ENCODE results near the gene LIPK. TPM values are rescaled to one million over a fixed set of nuclear protein-coding genes. Genes with fewer than 3 reads are reported as not detected.
A peak's percentile ranks its signal among the peaks of the same experiment; 100 is the strongest.
"Not testable (repeated sequence)": the region's sequence is repeated elsewhere in the genome, so short reads cannot be mapped to it uniquely, and the experiment has no call there.

LIPK gene, protein sequence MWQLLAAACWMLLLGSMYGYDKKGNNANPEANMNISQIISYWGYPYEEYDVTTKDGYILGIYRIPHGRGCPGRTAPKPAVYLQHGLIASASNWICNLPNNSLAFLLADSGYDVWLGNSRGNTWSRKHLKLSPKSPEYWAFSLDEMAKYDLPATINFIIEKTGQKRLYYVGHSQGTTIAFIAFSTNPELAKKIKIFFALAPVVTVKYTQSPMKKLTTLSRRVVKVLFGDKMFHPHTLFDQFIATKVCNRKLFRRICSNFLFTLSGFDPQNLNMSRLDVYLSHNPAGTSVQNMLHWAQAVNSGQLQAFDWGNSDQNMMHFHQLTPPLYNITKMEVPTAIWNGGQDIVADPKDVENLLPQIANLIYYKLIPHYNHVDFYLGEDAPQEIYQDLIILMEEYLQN
- polyA plus RNA-seq (2014; cell fraction: cytosol; rRNA removed) = not detected in 2 replicates
- polyA plus RNA-seq (2014; cell fraction: nucleus; rRNA removed) = not detected in 2 replicates

- no peak for DNase-seq (ENCODE audit: low spot score)
Measured at GRCh38 chr10:88705958-88706357, at the start of gene LIPK. Gene LIPK (plus strand): TSS chr10:88706249. CDS start chr10:88724544, 18,295 bp downstream.

GRCh38 chr10:88657901-88658300, 48.1 kb upstream of the LIPK start:
- no peak for DNase-seq (ENCODE audit: low spot score)

GRCh38 chr10:88659725-88660597, 46.1 kb upstream of the LIPK start:
- DNase-seq (ENCODE audit: low spot score) = no peak

DNA sequence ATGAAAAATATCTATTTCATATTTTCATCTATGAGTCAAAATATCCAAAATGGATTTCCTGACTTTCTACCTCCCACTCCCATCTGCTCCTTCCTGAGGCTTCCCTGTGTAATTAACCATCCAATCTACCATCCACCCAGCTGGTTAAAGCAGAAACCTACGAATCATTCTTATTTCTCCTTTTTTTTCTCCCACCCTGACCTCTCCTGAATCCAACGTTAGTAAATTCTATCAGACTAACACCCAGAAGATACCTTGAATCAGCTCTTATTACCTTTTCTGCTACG, 45.5 kb upstream of the LIPK start:
- DNase-seq (ENCODE audit: low spot score) = no peak

GRCh38 chr10:88661018-88661417, 45.0 kb upstream of the LIPK start:
- DNase-seq (ENCODE audit: low spot score) = no peak

DNA sequence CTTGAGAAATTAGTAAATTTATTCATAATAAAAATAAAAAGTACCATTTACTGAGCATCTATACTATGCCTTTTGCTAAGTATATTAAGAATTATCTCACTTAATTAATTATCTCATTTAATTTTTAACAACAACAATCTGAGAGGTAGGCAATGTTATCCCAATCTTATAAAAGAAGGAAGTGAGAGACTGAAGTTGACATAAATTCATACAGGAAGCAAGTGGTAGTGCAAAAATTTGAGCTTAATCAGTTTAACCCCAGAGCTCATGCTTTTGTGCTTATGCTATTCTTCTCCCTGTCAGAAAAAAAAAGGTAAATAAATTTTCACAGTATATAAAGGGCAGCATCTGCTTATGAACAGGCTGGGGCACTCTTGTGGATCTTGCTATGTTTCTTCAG, 44.5 kb upstream of the LIPK start:
- DNase-seq (ENCODE audit: low spot score) = no peak

DNA sequence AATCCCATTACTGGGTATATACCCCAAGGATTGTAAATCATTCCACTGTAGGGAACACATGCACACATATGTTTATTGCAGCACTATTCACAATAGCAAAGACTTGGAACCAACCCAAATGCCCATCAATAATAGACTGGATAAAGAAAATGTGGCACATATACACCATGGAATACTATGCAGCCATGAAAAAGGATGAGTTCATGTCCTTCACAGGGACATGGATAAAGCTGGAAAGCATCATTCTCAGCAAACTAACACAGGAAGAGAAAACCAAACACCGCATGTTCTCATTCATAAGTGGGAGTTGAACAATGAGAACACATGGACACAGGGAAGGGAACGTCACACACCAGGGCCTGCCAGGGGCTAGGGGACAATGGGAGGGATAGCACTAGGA, 42.9 kb upstream of the LIPK start:
- DNase-seq (ENCODE audit: low spot score) = not testable (repeated sequence)

- no peak for DNase-seq (ENCODE audit: low spot score)
Measured at GRCh38 chr10:88664142-88664541, 41.9 kb upstream of the LIPK start, which contains the start of gene LIPF. Gene LIPF (plus strand): TSS chr10:88664442. CDS start chr10:88667298, 2,856 bp downstream.

DNA sequence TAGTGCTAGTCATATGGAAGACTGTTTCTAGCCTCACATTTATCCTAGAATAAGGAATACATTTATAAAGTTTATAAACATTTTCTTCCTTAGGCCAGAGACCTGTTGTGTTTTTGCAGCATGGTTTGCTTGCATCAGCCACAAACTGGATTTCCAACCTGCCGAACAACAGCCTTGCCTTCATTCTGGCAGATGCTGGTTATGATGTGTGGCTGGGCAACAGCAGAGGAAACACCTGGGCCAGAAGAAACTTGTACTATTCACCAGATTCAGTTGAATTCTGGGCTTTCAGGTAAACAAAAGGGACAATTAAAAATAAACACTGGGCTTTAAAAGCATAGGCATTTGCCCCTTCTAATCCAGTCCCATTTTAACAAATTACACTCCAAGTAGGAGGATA, 37.6 kb upstream of the LIPK start:
- no peak for DNase-seq (ENCODE audit: low spot score)

GRCh38 chr10:88670497-88670896, 35.6 kb upstream of the LIPK start:
- DNase-seq (ENCODE audit: low spot score) = no peak

DNA sequence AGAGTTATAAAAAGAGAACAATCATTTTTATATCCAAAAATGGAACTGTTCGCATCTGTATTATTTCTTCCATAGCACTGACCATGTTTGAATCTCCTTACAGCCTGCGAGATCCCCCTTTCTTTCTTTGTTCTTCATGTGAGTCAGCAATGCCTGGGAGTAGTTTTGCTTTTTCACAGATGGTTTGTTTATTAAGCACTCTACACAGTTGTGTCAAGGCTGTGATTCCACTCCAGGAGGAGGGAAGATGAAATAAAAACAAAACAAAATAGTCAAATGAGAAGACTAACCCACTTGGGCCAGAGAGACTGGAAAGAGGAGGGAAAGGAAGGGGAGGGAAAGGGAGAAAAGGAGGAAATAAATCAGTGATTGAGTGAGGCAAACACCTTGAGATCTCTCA, 34.0 kb upstream of the LIPK start:
- DNase-seq (ENCODE audit: low spot score) = no peak

DNA sequence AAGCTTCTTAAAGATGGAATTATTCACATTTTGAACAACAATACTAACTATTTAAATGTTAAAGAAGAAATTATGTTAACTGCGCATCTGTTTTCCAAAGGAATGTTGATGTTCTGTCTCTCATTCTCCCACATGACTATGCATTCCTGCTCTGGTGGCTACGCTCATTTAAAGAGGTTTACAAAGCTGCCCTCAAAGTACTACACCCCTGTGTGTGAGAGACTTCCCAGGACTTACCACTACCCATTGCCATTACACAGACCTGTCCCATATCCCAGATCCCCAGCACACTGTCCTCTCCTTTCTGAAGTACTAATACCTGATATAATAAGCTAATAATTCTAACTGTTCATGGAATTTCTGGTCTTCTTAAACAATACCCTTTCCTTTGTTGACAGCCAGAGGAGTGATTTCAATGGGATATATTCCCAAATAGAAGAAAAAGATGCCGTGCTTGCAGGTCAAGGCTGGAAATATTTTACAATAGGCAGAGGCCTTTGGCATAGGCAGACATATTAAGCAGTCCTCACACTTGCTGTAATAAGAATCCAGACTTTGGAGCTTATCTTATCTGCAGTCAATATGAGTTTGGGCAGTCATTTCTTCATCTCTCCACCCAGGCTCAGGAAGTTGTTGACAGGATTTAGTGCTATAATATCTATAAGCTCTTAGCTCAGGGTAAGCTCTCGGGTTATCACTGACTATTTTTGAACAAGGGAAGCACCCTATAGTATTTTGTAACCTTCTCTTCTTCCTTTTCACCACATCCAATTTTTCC, 29.6 kb upstream of the LIPK start:
- no peak for DNase-seq (ENCODE audit: low spot score)

- DNase-seq (ENCODE audit: low spot score) = no peak
Measured at GRCh38 chr10:88680958-88681357, 25.1 kb upstream of the LIPK start.

DNA sequence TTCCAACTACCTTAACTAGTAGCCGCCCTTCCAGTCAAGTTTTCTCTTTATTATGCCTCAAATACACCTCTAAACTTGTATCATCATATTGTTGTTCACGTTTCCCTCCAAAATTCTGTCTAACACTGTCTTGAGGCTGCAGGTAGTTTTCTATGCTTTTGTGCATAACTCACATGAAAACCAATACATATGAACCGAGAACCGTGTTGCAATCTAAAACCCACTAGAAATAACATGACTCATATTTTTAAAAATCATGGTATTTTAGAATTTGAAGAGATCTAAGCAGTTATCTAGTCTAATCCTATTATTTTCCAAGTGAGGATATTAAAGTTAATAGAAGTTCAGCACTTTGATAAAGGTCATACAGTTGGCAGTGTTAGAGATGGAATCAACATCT, 23.6 kb upstream of the LIPK start:
- DNase-seq (ENCODE audit: low spot score) = no peak

- peak; percentile 17 for DNase-seq (ENCODE audit: low spot score)
Measured at GRCh38 chr10:88687853-88688467, 18.1 kb upstream of the LIPK start.

GRCh38 chr10:88689366-88689765, 16.7 kb upstream of the LIPK start:
- DNase-seq (ENCODE audit: low spot score) = no peak

GRCh38 chr10:88693392-88694020, 12.5 kb upstream of the LIPK start:
- DNase-seq (ENCODE audit: low spot score) = no peak

DNA sequence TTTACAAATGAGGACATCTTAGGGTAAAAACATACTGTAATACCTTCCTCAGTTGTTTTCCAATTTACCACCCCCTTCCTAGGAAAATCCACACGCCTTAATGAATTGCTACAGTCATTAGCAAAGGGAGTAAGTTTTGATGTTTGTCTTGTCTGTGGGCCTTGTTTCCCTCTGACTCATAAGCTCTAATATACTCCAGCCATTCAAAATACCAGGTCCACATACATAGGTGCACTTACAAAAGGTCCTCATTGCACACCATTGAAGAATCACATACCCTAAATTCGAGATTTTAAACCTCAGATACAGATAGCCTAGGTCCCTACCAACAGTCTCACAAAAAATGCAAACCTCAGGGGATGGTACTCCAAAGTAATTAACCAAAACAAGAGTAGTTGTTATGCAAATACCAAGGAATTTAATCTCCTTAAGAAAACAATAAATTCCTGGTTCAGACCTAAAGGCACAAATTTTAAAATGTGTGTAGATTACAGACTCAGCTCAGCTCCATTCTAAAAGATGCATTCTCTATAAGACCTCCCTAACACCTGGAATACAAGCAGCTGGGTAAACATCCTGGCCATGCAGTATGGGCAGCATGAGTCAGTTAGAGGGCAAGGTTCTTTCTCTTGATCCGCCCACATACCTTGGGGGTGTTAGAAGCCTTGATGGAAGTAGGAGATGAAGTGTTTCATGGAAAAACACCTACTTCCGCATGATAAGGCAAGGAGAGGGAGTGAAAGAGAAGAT, 3.0 kb upstream of the LIPK start:
- DNase-seq (ENCODE audit: low spot score) = no peak

- DNase-seq (ENCODE audit: low spot score) = no peak
Measured at GRCh38 chr10:88707429-88708155, 1.5 kb downstream of the LIPK start.
